DMS 273 (cell line): ENCODE results near the gene ABCD1.
"Not testable (repeated sequence)": the region's sequence is repeated elsewhere in the genome, so short reads cannot be mapped to it uniquely, and the experiment has no call there.

Experiments
- DNase-seq: peaks from one replicate; lab custom pipeline; 2025; ENCODE audit not compliant: unreplicated experiment; lab: John Stamatoyannopoulos, UW

ABCD1 gene

GRCh38 chrX:153733651-153734240 lies 9.1 kb downstream of the ABCD1 start:
- no peak for DNase-seq

GRCh38 chrX:153734871-153735270 lies 10.2 kb downstream of the ABCD1 start:
- no peak for DNase-seq

GRCh38 chrX:153735274-153735673 lies 10.6 kb downstream of the ABCD1 start:
- DNase-seq: no peak

DNA sequence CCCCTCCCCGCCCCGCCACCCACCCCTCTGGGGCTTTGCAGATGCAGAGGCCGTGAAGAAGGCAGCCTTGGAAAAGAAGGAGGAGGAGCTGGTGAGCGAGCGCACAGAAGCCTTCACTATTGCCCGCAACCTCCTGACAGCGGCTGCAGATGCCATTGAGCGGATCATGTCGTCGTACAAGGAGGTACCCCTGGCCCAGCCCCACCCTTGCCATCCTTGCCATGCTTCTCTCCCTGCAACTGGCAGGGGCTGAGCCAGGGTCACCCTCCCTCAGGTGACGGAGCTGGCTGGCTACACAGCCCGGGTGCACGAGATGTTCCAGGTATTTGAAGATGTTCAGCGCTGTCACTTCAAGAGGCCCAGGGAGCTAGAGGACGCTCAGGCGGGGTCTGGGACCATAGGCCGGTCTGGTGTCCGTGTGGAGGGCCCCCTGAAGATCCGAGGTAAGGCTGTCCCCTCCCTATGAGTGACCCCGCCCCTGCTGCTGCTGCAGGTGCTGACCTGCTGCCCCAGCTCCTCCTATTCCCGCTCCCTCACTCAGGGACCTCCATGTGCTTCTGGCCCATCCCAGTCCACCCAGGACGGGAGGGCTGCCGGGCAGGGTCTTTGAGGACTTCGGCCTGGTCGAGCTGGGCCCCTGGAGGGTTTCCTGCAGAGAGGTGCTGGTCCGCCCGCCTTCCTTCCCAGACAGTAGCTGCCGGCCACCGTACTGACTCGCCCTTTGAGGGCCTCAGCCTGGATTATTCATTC lies 11.6 kb downstream of the ABCD1 start:
- DNase-seq: no peak

DNA sequence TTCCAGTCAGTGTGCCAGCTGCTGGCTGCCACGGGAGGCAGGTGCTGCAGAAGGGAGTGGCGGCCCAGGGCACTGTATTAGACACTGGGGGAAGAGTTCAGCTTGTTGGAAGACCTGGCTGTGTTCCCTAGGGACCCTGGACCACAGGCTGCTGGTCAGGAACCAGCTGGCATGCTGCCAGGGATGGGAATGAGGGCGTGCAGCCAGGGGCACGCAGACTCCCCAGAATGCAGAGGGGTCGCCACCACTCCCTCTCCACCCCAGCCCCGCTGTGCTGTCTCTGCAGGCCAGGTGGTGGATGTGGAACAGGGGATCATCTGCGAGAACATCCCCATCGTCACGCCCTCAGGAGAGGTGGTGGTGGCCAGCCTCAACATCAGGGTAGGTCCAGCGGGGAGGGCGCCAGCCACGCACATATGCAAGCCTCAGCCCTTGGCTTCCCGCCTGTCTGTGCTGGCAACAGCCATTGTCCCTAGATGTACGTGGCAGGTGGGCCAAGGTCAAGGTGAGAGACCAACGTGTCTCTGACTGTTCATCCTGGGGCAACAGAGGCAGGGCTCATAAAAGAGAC lies 12.3 kb downstream of the ABCD1 start:
- no peak for DNase-seq

DNA sequence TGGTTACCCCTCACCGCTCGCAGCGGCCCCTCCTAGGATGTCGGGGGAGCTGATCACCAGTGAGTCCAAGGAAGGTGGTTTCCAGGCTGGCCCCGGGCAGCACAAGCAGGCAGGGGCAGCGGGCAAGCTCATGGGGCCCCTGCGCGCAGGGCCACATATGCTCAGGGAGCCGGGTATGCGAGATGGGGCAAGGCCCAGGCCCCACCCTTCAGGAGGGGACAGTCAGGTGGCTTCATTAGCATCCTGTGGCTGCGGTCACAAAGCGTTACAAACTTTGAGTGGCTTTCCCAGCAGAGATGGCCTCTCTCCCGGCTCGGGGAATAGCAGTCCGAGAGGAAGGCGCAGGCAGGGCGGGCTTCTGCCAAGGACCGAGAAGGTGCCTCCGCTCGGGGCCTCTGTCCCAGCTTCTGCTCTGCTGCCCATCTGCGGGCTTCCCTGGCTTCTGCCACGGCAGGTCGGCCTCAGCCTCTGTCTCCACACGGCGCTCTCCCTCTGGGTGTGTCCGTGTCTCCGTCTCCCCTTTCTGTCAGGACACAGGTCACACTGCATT lies 13.5 kb downstream of the ABCD1 start:
- no peak for DNase-seq

GRCh38 chrX:153739754-153740486 lies 15.3 kb downstream of the ABCD1 start:
- DNase-seq: no peak

- no peak for DNase-seq
Measured at GRCh38 chrX:153740631-153741222, 16.1 kb downstream of the ABCD1 start.

DNA sequence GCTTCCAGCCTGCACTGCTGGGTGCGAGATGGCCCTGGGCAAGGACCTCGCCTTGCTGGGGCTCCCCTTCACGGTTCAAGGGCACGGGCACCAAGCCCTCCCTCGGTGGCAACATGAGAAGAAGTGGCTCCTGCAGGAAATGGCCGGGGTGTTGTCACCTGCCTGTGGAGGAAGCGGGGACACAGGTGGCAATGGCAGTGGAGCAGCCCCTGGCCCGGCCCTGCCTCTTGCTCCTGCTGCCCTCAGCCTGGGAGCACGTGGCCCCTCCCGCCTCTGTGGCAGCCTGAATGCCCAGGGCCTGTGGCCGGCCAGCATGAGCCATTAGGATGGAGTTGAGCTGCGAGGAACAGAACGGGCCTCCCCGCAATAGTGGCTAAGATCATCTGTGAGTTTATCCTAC lies 16.8 kb downstream of the ABCD1 start:
- no peak for DNase-seq

DNA sequence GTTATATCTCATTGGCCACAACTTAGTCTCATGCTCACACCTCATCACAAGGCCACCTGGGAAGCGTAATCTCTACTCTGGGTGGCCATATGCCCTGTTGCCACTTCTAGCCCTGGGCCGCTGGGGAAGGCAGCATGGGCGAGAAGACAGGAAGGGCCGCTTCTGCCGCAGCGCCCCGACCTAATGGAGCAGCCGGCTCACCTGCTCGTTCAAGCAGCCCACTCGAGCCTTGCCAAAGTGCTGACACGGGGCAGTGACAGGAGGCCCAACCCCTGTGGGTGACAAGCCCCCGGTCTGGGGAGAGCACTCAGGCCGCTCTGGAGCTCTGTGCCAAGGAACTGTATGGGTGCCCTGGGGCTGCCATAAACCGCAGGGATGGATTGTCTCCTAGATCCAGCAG lies 17.5 kb downstream of the ABCD1 start:
- DNase-seq: not testable (repeated sequence)

DNA sequence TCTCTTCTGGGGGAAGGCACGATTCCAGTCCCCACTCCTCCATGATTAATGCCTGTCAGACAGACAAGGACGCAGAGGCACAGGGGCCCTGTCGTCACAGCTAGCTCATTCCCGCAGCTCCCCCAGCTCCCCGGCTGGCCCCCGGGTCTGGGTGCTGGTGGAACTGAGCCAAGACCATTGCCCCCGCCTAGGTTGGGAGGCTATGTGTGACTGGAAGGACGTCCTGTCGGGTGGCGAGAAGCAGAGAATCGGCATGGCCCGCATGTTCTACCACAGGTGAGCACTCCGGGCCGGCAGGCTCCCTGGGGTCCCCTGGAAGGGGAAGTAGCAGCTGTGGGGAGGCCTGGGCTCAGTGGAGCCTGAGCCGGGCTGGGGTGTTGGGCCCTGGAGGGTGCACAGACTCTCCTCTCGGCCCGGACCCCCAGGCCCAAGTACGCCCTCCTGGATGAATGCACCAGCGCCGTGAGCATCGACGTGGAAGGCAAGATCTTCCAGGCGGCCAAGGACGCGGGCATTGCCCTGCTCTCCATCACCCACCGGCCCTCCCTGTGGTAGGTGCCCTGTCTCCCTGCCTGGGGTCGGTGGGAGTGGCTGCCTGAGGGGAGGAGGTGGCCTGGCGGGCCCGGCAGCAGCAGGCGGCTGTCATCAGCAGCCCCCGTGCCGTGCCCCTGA lies 18.3 kb downstream of the ABCD1 start:
- not testable (repeated sequence) for DNase-seq

DNA sequence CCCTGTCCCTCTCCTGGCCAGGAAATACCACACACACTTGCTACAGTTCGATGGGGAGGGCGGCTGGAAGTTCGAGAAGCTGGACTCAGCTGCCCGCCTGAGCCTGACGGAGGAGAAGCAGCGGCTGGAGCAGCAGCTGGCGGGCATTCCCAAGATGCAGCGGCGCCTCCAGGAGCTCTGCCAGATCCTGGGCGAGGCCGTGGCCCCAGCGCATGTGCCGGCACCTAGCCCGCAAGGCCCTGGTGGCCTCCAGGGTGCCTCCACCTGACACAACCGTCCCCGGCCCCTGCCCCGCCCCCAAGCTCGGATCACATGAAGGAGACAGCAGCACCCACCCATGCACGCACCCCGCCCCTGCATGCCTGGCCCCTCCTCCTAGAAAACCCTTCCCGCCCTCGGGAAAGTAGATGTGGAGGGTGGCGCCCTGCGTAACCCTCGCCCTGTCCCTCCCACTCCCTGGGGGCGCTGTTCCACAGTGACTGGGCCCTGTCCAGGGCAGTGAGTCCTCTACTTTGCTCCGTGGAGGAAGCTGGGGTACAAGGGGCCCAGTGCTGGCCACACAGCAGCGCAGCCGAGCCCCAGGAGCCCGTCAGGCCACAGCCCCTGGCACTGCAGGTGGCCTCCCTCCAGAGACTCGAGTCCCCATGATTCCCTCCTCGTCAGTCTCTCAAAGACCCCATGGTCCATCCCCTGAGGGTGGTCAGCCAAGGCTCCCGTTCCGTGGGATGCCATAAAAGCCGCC lies 19.0 kb downstream of the ABCD1 start:
- DNase-seq: peak; percentile 78

DNA sequence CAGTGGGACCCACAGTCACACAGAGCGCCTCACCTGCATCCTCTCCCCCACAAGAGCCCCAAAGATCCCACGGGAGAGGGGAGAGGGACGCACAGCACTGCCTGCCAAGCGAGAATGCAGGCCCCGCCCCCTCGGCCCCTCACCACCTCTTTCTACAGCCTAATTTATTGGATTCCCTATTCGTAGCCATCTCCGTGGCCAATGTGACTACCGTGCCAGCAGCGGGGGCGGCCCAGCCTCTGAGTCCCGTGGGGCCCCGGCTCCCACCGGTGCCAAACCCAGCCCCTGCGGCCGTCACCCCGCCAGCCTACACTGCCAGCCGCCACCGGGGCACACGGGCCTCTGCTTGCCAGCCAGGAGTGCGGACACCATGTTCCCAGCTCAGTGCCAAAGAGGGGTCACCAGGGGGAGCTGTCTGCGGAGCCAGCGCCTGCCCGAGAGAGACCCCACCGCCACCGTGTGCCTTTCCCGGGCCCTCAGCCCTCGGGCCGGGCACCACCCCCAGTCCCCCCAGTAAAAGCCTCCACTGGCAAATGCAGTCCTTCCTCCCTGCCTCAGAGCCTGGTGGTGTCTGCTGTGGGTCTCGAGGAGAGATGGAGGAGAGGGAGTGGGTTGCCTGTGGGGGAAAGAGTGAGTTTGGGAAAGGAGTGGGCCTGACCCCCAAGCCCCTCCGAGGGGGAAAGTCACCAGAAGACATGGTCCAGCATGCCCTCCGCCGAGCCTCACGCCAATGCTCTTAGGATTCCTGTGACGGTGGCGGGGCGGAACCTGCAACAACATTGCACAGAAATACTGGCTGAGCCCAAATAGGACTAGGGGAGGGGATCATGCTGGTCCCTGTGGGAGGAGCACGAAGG lies 19.8 kb downstream of the ABCD1 start:
- DNase-seq: no peak

DNA sequence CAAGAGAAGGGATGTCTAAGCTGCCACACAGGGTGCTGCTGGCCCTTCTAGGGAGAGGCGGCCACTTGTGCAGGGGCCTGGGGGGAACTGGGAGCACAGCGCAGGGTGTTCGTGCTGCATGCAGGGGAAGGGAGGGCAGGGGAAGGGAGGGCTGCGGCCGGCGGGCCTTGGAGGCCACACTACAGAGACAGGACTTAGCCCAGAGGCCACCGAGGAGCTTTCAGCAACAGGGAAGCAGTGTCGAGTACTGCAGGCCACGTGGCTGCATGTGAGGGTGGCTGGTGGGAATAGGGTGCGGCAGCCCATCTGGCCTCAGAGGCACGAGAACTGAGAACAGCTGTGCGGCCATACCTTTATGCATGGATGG lies 20.4 kb downstream of the ABCD1 start:
- DNase-seq: peak; percentile 62

DNA sequence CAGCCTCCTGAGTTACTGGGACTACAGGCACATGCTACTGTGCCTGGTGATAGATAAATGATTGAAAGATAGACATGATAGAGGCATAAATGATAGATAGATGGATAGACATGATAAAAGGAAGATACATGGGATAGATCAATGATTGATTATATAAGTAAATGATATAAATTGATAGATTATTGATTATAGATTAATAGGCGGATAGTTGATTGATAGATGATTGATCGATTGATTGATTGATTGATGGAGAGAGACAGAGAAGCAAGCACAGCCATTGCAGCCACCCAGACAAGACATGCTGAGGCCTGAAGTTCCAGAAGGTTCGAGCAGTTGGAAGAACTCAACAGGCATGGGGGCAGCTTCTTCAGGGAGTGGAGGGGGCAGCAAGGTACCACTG lies 21.7 kb downstream of the ABCD1 start:
- DNase-seq: no peak

DNA sequence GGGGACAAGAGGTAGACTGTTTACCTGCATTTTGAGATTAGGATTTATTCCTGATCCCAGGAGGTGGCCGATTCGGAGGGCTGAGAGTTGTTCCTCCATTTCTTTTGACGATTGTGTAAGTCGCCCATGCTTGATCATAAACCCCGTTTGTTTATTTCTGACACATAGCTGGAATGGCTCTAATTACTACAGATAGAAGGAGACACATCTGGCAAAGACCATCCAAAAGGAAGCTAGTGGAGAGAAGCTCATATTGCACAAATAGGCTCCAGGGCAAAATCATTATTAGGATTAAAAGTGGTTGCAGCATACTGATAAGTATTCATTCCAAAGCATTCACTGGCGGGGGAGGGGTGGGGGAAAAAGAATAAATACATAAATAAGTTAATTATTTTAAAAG lies 22.3 kb downstream of the ABCD1 start:
- DNase-seq: not testable (repeated sequence)

GRCh38 chrX:153749017-153749416 lies 24.4 kb downstream of the ABCD1 start:
- DNase-seq: not testable (repeated sequence)

GRCh38 chrX:153750127-153750774 lies 25.6 kb downstream of the ABCD1 start:
- no peak for DNase-seq

DNA sequence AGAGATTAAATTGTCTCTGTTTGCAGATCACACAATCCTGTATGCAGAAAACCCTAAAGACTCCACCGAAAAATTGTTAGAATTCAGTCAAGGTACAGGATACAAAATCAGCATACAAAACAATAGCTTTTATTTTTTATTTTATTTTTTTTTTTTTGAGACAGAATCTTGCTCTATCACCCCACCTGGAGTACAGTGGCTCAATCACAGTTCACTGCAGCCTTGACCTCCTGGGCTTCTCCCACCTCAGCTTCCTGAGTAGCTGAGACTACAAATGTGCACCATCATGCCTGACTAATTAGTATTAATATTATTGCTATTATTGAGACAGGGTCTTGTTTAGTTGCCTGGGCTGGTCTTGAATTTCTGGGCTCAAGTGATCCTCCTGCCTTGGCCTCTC lies 30.5 kb downstream of the ABCD1 start:
- DNase-seq: no peak
